EL (cell line): Measurements from ENCODE around the gene ATP10B.
"Not testable (repeated sequence)": the region's sequence is repeated elsewhere in the genome, so short reads cannot be mapped to it uniquely, and the experiment has no call there.

Experiments used
- DNase-seq: peaks from one replicate; pipeline ENCODE4 v3.0.0-alpha.2; 2016

Gene ATP10B

DNA sequence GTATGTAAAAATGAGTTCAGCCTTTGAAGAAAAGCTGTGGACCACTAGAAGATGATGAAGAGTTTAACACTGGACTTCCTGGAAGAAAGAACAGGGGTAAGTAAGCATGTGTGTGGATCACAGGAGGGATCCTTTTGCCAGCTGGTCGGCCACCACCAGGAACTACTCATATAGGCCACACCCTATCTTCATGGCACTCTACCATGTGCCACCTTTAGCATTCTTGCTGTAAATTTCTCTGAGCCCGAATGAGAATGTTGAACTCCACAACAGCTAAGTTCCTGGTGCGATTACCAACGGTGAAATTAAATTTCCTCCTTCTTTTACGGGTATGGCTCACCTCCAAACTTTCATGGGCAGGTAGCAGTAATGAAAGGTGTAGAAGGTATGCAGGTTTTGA, 102.3 kb downstream of the ATP10B start:
- DNase-seq: no peak

DNA sequence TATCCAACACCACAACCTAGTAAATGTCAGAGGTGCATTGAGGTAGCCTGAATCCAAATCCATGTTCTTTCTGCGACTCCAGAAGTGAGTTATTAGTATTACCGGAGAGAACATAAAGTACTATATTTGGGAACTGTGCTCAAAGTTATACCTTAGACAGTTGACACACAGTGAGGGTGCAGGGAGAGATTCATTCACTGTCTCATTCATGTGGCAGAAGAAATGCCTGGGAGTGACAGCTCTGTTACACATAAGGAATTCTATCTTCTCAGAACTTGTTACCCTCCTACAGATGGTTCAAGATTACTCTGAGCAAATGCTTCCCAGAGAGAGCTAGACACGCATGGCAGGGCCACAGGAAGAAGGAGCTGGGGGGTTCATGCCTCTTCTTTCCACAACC, 103.0 kb downstream of the ATP10B start:
- no peak for DNase-seq

DNA sequence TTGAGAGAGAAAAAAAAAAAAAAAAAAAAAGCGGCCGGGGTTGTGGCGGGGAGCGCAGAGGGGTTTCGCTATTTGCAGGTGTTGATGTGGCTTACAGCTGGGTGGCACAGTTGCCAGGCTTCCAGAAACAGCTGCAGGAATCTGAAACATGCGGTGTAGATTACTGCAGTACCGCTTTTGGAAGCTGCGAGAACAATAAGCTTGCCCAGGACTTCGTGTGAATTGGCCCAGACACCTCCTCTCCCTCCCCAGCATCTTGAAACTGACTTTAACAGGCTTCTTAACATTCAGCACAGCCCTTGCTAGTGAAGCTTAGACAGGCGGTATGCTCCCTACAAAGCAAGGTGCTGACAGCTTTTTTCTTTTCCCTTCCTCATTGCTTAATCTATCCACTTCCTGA, 104.0 kb downstream of the ATP10B start:
- DNase-seq: no peak

DNA sequence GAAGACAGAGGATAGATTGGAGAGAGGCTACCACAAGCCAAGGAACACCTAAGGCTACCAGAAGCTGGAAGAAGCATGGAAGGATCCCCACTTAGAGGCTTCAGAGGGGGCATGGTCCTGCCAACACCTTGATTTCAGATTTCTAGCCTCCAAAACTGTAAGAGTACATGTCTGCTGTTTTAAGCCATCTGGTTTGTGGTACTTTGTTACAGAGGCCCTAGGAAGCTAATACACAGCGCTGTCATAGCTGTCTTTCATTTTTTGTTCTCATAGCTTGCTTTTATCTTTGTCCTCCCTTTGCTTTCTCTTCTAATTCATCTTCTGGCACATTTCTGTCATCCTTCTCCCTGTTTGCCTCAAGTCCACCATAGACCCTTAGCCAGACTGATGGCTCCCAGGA, 104.5 kb downstream of the ATP10B start:
- DNase-seq: no peak

DNA sequence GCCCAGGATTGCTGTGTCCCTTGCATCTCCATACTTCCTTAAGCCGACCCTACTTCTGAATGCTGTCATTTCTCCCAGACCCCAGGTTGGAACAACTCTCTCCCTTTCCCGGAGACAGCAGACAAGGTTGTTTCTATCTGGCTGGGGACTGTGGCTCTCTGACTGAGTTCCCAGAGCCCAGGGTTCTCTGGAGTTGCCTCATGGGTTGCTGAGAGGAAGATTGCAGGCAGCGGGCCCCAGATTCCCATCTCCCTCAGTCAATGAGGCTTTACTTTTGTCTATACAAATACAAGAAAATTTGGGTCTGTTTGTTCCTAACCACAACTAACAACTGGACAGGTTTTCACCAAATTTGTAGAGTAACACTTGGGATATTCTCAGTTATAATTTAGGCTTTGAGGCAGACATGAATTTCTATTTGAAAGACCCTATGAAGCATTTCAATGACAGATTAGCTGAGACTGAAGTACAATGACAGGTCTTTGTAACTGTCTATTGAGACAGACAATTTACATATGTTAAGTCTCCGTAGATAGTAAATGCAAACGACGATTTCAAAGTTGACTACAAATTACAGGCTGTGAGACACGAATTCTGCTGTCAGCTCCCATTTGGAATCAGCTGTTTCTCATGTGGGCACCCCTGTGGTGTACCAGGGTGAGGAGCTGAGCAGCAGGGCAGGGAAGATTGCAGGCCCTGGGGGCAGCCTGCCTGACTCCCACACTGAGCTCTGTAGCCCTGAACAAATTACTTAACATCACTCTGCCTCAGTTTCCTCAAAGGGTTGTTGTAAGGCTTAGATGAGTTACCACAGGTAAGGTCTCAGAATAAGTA, 107.5 kb downstream of the ATP10B start:
- DNase-seq: no peak

DNA sequence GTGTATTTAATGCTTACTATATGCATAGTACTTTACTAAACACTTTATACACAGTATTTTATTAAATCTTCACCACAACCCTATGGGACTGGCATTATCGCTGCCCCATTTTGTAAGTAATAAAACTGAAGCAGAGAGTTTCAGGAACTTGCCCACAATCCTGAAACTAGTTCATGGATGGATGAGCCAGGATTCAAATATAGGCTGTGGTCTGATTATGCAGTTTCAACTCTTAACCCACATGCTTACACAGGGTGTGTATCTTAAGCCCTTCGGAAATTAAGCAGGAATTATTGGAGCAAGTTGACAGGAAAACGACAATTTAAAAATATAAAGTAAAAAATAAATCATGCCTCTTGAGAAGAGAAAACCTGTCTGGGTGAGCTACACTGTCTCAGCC, 109.0 kb downstream of the ATP10B start:
- no peak for DNase-seq

DNA sequence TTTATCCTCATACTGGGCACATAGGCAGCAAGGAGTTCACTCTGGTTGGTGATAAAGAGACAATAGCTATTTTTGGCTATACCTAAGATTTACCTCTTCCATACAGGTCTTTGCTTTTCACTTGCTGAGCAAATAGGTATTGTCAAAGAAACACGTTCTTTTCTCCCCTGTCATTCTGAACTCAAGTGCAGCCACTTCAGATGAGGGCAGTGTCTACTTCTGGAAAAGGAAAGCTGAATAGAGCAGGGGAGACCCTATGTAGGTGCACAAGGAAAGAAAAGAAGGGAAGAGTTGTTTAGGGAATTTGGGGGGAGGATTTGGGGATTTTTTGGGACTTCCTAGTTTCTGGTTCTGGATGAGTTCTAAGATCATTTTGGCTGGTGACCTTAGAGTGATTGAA, 109.6 kb downstream of the ATP10B start:
- no peak for DNase-seq

DNA sequence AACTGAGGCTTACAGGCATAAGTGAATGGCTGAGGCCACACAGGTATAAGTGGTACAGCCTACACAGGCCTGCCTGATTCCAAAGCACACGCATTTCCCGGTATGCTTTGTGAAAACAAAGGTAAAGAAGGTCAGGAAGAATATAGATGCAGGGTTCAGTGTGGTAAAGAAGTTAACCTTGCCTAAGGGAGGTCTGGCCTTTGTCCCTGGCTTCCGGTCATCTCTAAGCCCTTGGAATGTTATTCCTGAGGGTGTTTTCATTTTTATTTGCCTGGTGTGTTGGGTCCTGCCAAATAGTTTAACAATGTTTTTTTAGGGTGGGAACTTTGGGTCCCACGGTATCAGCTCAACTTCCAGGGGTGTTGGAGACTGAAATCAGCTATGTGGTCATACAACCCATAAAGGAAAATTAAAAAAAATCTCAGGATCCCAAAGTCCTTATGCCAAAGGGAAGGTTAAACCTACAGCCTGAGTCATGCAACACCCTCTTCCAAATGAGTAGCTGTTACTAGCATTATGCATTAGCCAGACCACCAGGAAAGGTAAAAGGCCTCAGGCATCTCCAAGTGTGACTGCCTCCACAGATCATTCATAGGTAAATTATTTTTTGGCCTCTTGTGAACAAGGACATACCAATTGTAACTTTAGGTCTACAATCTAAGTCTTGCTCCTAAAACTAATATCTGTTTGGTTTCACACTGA, 124.6 kb downstream of the ATP10B start:
- no peak for DNase-seq

DNA sequence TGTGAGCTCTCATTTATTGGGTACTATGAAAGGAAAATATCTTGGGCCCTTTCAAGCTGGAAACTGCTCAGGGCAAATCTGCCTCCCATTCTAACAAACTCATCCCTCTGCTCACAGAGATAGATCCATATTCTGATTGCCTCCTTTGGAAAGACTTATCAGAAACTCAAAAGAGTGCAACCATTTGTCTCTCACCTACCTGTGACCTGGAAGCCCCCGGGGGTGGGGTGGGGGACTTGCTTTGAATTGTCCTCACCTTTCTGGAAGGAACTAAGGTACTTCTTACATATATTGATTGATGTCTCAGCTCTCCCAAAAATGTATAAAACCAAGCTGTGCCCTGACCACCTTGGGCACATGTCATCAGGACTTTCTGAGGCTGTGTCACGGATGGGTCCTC, 125.3 kb downstream of the ATP10B start:
- no peak for DNase-seq

DNA sequence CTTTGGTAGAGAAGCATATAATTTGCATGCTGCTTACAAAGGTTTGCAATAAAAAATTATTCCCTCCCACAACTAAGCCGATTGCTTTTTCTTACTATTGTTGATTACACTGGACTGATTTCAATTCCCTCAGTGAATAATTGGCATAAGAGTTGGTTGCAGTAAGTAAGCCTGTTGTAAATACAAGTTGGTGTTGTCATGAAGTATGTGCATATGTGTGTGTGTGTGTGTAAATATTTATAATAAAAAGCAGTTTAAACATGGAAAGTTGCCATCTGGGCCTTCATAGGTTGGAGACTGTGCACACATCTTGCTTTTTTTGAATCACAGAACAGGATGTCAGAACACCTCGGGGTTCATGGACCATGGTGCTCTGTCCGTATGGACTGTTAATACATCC, 131.2 kb downstream of the ATP10B start:
- DNase-seq: no peak

DNA sequence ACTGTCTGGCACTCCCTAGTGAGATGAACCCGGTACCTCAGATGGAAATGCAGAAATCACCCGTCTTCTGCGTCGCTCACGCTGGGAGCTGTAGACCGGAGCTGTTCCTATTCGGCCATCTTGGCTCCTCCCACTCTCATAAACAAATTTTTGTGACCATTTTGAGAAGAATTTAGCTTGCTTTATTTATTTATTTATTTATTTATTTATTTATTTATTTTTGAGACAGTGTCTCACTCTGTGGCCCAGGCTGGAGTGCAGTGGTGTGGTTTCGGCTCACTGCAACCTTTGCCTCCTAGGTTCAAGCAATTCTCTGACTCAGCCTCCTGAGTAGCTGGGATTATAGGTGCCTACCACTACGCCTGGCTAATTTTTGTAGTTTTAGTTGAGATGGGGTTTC, 136.5 kb downstream of the ATP10B start:
- not testable (repeated sequence) for DNase-seq

DNA sequence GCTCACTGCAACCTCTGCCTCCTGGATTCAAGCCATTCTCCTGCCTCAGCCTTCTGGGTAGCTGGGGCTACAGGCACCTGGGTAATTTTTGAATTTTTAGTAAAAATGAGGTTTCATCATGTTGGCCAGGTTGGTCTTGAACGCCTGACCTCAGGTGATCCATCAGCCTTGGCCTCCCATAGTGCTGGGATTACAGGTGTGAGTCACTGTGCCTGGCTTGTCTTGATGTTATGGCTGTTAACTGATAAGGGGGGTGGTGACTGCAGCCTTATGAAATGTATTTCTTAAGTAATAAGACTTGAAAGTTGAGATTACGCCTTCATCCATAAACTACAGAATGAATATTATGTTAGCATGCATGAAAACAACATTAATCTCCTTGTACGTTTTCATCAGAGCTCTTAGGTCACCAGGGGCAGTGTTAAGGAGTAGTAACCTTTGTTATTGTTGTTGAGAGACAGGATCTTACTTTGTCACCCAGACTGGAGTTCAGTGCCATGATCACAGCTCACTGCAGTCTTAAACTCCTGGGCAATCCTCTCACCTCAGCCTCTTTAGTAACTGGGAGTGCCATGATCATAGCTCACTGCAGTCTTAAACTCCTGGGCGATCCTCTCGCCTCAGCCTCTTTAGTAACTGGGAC, 148.3 kb downstream of the ATP10B start:
- DNase-seq: no peak

DNA sequence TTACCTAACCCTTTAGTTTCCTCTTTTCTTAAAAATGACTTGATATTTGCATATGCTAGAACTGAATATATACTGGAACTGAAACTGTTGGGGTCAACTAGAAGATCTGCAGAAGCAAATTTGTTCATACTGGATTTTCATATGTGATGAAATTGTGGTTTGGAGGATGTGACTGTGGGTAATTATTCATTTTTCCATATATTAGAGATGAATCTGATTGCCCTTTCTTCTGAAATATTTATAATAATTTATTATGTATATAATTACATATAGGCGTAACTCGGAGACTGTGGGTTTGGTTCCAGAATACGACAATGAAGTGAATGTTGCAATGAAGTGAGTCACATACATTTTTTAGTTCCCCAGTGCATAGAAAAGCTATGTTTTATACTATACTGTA, 149.1 kb downstream of the ATP10B start:
- DNase-seq: no peak

DNA sequence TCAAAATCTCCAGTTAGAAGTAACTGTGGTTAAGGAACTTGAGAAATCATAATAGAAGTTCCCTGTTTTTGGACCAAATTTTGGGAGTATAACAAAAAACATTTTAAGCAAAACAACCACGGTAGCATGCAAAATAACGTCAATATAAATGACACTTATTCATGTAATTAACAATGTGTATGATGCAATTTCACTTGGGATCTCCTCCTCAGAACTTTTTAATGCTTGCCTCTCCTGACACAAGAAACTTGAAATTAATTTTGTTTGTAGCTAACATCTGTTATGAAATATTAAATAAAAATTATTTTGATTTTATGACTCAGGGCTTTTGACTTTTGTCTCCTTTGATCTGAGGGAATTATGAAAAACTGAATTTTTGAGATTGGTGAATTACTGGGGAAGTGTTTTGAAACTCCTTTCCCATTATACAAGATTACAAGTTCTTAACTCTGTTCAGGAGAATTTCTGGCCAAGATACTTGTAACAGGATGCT, 149.7 kb downstream of the ATP10B start:
- no peak for DNase-seq

DNA sequence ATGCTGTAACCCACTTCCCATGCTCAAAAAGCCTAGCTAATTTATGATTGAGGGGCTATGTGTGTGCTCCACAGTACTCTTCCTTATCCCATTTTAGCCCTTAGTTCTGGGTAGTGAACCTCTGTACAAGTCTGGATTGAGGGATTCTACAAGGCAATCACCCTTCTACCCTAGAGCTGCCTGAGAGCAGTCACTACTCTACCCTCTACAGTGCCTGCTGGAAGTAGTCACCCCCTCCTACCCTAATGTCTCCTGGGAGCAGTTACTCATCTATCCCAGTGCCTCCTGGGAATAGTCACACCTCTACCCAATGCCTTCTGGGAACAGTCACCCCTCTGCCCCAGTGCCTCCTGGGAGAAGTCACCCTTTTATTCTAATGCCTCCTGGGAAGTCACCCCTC, 150.6 kb downstream of the ATP10B start:
- no peak for DNase-seq

DNA sequence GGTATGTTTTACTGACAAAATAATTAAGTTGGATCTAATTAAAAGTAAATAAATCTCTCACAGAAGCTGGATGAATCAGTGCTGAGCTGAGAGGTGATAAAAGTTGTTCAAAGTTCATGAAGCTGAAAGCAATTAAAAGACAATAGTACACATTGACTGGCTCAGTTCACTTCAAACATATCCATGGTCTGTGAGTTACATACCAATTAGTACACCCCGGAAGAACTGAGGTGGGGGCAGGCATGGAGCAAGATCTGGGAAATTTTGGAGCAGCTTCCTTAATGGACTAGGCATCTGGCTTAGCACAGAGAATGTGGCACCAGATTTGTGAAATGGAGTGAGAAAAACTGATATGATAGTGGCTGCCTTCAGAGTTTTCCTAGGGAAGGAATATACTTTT, 152.7 kb downstream of the ATP10B start:
- DNase-seq: no peak

DNA sequence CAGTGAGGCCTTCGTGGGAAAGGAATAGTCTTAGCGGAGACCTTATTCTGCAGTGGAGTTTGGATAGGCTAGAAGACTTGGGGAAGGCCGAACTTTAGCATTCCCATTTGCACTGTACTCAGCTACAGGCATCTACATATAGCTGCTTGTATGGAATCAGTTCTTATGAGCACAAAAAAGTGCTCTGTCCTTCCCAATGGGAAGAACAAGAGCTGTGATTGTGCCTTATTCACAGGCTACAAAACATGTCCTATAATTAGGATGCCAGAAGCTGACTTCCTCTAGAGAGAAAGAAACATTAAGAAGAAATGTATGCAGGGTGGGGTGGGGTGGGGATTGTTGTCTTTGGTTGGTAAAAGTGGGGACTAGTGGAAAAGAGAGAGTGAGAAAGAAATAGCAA, 154.7 kb downstream of the ATP10B start:
- DNase-seq: no peak

DNA sequence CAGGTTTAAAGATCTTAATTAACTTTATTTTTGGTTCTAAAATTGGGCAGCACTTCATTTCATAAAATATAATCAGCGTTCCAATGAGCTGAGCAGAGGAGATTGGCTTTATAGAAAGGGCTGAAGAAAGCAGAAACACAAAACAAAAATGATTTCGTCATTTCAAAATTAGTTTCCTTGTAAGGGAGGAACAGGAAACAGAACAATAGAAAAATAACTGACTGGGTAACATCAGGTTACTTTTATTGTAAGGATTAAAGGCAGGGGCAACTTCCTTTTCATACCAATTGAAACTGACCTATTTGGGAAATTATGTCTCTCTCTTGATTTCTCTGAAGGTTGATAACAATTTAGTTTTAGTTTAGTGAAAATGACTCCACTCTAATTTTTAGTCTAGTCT, 157.1 kb downstream of the ATP10B start:
- DNase-seq: no peak

DNA sequence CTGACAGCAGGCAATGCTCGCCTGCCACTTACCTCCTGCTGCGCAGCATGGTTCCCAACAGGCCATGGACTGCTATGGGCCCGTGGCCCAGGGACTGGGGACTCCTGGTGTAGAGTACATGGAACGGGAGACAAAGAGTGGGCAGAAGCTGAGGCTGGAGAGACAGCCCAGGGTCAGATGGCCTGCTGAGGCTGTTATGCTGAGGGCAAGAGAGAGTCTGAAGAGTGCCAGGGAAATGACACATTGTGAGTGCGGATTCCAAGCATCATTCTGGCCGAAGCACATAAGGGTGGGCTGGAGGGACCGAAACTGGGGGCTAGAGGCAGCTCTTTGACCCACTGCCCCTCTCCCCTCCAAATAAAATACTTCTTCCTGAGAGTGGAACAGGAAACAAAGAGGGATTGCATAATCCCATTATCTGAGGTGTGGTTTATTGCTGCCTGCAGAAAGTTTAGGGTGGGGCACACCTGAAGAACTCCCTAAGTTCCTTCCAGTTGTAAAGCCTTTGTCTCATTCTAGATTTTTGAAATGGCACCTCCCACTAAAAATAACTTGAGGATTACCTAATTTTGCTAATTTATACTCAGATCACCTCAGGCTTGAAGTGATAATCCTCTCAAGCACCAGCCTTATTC, 158.1 kb downstream of the ATP10B start:
- DNase-seq: no peak

DNA sequence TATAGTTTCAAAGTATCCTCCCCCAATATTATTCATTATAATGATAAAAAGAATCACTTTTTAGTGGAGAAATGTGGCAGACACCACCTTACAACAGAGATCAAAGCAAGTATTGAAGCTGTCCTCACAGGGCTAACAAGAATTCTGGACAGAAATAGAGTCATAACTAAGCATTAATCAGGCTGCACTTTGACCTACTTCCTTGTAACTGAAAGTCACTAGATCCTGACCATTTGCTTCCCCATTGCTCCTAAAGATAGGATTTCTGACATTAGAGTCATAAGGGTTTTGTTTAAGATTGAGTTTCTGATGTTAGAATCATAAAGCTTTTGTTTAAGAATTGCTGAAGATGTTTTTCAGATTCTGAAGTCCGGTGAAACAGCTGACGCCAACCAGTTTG, 159.7 kb downstream of the ATP10B start:
- no peak for DNase-seq

DNA sequence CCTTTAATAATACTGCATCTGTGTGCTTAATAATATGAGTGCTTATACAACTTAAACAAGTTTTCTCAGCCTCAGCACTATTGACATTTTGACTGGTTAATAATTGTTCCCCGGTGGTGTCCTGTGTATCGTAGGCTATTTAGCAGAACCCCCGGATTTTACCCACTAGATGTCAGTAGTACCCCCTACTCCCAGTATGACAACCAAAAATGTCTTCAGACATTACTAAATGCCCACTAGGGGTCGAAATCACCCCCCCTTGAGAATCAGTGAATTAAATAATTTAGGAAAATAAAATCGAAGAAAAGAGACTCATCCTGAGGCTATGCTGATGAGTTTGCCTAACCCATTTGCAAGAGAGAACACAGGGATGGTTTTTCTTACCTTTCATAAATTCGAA, 166.3 kb downstream of the ATP10B start:
- DNase-seq: peak; percentile 1

DNA sequence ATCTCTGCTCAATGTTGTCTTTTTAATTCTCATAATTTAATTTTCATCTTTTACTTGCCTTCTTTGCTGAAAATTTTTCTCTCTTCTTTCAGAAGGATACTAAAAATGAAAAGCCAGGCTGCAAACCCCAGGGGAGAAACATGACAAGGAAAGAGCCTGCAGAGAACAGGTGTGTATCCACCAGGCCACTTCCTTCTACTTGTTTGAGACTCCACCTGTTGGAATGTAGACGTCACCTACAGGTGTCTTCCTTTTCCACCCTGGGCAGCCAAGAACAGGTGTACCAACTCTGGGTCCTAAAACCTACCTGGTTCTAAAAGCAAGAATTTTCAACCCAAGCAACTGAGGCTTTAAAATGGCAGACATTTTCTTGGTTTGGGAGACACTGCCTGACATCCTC, 166.8 kb downstream of the ATP10B start:
- no peak for DNase-seq

DNA sequence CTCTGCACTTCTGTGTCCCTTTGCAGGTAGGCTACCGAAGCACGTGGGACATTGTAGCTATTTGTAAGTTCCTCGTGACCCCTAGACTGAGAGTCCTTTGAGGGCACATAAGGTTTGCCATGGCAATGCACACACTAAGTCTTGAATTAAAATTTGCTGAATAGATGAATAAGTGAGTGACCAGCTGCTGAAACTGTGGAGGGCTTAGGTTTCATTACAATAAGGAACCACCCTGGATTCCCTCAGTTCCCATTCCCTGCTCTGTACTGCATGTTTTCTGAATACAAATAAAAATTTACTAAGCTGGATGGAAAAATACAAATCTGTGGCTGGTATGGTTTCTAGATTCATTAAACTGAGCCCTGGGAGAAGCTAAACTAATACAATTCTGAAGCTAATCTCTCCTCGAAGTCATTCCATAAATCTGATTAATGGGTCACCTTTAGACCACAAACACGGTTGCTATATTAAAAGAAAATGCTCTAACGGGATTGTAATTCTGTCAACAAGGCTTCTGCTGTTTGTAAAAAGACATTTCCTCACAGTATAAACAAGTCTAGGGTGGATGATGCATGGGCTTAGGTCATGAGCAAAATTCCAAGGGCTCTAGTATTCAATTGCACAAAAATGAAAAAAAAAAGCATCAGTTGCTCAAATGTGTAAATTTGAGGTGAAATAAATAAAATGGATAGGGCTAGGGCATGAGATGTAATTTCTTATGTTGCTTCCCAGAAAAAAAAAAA, 172.3 kb downstream of the ATP10B start:
- DNase-seq: no peak
